Panc1 (cell line): ENCODE results near the gene PHTF2.
"Not testable (repeated sequence)": the region's sequence is repeated elsewhere in the genome, so short reads cannot be mapped to it uniquely, and the experiment has no call there.

Experiments
- CTCF ChIP-seq: fragments of 450-650 bp; IDR thresholded peaks from 2 replicates; pipeline ENCODE4 v1.5.1; 2017; ENCODE audit warnings: mild to moderate bottlenecking
- POLR2AphosphoS5 ChIP-seq: IDR thresholded peaks from 2 replicates; pipeline ENCODE4 v1.6.1; 2012; ENCODE audit warnings: mild to moderate bottlenecking, low read depth, low read length, moderate library complexity
- SIN3A ChIP-seq: IDR thresholded peaks from 2 replicates; pipeline ENCODE4 v1.6.1; 2012; ENCODE audit warnings: low read depth, mild to moderate bottlenecking, low read length, moderate library complexity, borderline replicate concordance; ENCODE audit not compliant: insufficient read depth

- not testable (repeated sequence) for TF ChIP-seq CTCF, SIN3A, POLR2AphosphoS5
These were observed 75.1 kb downstream of the PHTF2 start for GRCh38 chr7:77873416-77874327.
